Mucosa of stomach (tissue), 1 donor: Measurements from ENCODE around the gene C11orf98.
"Not testable (repeated sequence)": the region's sequence is repeated elsewhere in the genome, so short reads cannot be mapped to it uniquely, and the experiment has no call there.

ENCODE experiments used
- H3K27me3 ChIP-seq: one replicate; pipeline ENCODE4 v1.7.0; 2013; ENCODE audit warnings: mild to moderate bottlenecking, low read length; ENCODE audit not compliant: control insufficient read depth, insufficient read depth
- H3K36me3 ChIP-seq: one replicate; pipeline ENCODE4 v1.7.0; 2013; ENCODE audit warnings: low read length; ENCODE audit not compliant: control insufficient read depth, insufficient read depth
- H3K4me1 ChIP-seq: one replicate; pipeline ENCODE4 v1.7.0; 2013; ENCODE audit warnings: mild to moderate bottlenecking, low read length; ENCODE audit not compliant: control insufficient read depth, insufficient read depth
- H3K4me3 ChIP-seq: one replicate; pipeline ENCODE4 v1.7.0; 2013; ENCODE audit warnings: low read length
- H3K9ac ChIP-seq: one replicate; pipeline ENCODE4 v1.7.0; 2013; ENCODE audit warnings: mild to moderate bottlenecking, low read length, moderate library complexity
- H3K9me3 ChIP-seq: one replicate; pipeline ENCODE4 v1.7.0; 2013; ENCODE audit warnings: mild to moderate bottlenecking, low read length, moderate library complexity; ENCODE audit not compliant: control insufficient read depth
- donor health status: Pancreatic carcinoma.

C11orf98 gene

DNA sequence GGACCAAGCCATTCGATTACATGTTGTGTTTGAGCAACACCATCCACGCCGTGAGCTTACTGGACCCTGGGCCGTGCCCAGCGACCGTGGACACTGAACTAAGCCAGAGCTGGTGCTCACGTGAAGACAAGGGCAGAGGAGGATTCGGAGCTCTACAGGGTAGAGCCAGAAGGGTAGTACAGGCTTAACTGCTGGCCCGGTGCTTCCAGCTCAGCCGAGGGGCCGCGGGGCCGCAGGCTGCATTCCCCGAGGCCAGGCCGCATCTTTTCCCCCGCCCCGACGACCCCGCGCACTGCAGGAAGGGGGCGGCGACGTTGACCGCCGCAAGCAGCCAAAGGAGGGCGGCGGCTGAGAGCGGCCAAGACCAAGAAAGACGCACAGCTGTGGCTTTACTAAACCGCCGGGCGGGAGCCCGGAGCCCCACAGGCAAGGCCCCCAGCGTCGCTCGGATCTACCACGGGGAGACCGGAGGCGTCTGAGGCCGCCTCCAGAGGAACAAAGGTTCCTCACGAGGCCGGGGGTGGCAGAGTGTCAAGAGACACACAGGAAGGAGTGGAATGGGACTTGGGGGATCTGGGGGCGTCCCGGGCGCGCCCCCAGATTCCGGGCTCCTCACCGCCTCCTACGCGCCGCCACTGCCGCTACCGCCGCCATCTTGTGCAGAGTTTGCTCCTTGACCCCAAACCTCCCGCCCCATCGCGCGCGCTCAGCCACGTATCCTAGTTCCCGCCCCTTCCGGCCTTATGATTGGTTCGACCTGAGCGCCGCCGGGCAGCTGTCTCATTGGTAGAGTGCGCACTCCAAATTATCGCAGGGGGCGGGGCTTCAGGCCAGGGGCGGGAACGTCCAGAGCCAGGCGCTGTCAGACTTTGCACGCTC is 18.8 kb downstream of the C11orf98 start, which contains the start of gene GANAB:
GANAB (minus strand) TSS at position 668 of the 879 bp plus-strand sequence; CDS start at position 654, 14 bp downstream.
- Histone ChIP-seq H3K9ac (peak within 1 kb of the TSS; percentile 69), H3K27me3 (no peaks in the 10 kb centered on the region), H3K36me3 (peaks cover 17% of the 10 kb centered on the region), H3K4me1 (peaks cover 13% of the 10 kb centered on the region), H3K4me3 (peak within 1 kb of the TSS; percentile 60), H3K9me3 (no peaks in the 10 kb centered on the region)

DNA sequence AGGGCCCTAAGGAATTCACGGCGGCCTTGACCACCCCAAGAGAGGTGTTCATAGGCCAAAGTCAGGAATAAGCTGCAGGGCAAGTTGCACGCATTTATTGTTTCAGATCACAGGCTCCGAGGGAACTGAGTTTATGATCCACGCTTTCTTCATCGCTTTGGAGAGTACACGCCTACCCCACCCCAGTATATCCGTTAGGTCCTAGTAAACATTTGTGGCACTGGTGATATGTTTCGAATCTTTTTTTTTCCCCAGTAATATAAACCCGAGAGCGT is 19.4 kb downstream of the C11orf98 start:
- H3K4me3 ChIP-seq = peak overlapping the region; percentile 60
- peaks cover 17% of the 10 kb centered on the region for H3K36me3 ChIP-seq
- H3K4me1 ChIP-seq = peaks cover 13% of the 10 kb centered on the region
- H3K27me3 ChIP-seq = no peaks in the 10 kb centered on the region
- H3K9me3 ChIP-seq = no peaks in the 10 kb centered on the region
- H3K9ac ChIP-seq = peak overlapping the region; percentile 69

DNA sequence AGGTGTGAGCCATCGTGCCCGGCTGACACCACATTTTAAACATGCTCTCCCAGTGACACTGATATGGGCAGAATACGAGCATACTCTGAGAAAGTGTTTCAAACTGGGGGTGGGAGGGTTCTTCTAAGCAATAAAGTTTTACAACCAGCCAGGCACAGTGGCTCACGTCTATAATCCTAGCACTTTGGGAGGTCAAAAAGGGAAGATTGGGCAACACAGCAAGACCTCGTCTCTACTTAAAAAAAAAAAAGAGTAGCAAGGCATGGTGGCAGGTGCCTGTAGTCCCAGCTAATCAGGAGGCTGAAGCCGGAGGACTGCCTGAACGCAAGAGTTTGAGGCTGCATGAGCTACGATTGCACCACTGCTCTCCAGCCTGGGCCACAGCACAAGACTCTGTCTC is 20.8 kb downstream of the C11orf98 start:
- peaks cover 14% of the 10 kb centered on the region for H3K36me3 ChIP-seq

DNA sequence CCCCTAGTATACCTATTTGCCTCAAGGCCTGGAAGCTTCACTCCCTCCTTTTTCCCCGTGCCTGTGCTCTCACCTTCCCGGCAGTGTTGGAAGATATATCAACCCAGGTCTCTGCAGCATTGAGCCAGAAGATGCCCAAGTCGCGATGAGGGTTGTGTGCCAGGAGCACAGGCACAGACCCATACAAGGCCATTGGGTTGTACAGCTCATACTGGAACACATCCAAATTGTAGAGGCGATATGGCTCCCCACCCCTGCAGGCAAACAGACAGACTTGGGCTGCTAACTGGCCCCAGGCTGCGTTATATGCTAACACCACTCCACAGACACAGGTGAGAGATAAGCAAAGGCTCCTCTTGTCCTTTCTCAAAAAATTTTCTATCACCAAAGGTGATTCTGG is 32.5 kb downstream of the C11orf98 start:
- no peaks in the 10 kb centered on the region for H3K27me3 ChIP-seq
- no peak overlapping the region for H3K9ac ChIP-seq
- no peak overlapping the region for H3K4me3 ChIP-seq
- peaks cover 14% of the 10 kb centered on the region for H3K4me1 ChIP-seq
- H3K36me3 ChIP-seq = peaks cover 44% of the 10 kb centered on the region
- H3K9me3 ChIP-seq = no peaks in the 10 kb centered on the region

More for the DNA sequence above, 20.8 kb downstream of the C11orf98 start:
- Histone ChIP-seq H3K9ac (no peak overlapping the region), H3K4me3 (no peak overlapping the region), H3K9me3 (no peaks in the 10 kb centered on the region), H3K4me1 (peaks cover 13% of the 10 kb centered on the region), H3K27me3 (no peaks in the 10 kb centered on the region)

DNA sequence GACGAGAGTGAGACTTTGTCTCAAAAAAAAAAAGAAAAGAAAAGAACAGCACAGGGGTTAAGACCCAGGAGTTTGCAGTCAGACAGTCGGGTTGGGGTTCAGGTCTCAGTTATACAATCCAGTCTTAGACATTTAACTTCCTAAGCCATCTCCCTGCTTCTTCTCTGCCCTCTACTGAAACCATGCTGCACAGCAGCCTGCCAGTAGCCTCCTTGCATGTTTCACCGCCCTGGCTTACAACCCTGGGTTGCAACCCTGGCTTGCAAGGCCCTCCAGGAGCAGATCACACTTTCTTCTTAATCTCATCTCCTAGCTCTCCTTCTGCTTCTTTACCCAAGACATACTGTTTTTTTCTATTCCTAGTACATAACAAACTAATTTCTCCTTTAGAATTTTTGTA is 37.3 kb downstream of the C11orf98 start:
- Histone ChIP-seq H3K4me3 (no peak overlapping the region), H3K36me3 (peaks cover 43% of the 10 kb centered on the region), H3K9me3 (no peaks in the 10 kb centered on the region), H3K4me1 (peaks cover 3% of the 10 kb centered on the region), H3K9ac (no peak overlapping the region), H3K27me3 (no peaks in the 10 kb centered on the region)

GRCh38 chr11:62622476-62623089 is 42.4 kb downstream of the C11orf98 start:
- Histone ChIP-seq H3K9me3 (no peaks in the 10 kb centered on the region), H3K9ac (peak overlapping the region; percentile 33), H3K4me1 (peaks cover 6% of the 10 kb centered on the region), H3K4me3 (no peak overlapping the region), H3K27me3 (no peaks in the 10 kb centered on the region), H3K36me3 (peaks cover 18% of the 10 kb centered on the region)

- Histone ChIP-seq H3K9ac (peak within 1 kb of the TSS; percentile 75), H3K27me3 (no peaks in the 10 kb centered on the region)
These were observed 43.2 kb downstream of the C11orf98 start, which contains the start of gene B3GAT3 for GRCh38 chr11:62621567-62622470. B3GAT3 (minus strand) TSS chr11:62621986; CDS start chr11:62621947, 39 bp downstream.

DNA sequence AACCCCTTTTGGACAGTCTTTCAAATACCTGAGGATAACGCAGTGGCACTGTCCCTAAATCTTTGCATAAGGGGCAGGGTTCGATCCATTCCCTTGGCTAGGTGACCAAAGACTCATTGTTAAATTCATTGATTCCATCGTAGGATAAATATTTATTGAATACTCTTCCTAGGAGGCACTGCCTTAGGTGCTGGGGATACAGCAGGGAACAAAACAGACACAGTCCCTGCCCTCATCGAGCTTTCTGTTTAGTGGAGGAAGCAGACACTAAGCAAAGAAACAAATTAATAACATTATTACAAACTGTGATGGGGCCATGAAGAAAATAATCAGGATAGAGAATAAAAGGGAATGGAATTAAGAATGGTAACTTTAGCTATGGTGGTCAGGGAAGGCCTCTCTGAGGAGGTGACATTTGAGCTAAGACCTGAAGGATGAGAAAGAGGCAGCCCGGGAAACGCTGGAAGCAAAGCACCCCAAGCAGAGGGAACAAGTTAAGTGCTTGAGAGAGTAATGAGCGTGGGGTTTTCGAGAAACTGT is 43.9 kb downstream of the C11orf98 start:
- H3K27me3 ChIP-seq = no peaks in the 10 kb centered on the region
- peaks cover 12% of the 10 kb centered on the region for H3K36me3 ChIP-seq
- peak overlapping the region; percentile 75 for H3K9ac ChIP-seq
- H3K9me3 ChIP-seq = no peaks in the 10 kb centered on the region
- H3K4me1 ChIP-seq = peaks cover 6% of the 10 kb centered on the region
- peak overlapping the region; percentile 39 for H3K4me3 ChIP-seq

More at GRCh38 chr11:62621567-62622470, 43.2 kb downstream of the C11orf98 start, which contains the start of gene B3GAT3:
- Histone ChIP-seq H3K4me3 (peak within 1 kb of the TSS; percentile 39), H3K9me3 (no peaks in the 10 kb centered on the region), H3K36me3 (peaks cover 18% of the 10 kb centered on the region), H3K4me1 (peaks cover 6% of the 10 kb centered on the region)

DNA sequence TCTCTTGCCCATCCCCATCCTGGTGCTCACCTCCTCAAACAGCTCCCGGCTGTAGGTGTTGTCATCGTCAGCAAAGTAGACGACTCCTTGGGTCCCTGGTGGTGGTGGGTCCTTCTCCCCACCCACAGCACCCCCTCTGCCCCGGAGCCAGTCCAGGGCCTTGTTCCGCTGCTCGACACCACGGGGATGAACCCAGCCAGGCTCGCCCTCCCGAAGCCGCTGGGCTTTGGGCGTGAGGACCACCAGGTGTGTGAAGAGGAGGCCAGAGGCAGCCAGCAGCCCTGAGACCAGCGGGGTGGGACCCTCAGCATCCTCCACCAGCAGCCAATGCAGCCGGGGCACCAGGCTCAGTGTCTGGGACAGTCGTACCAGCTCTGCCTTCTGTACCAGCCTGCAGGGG is 48.1 kb downstream of the C11orf98 start:
- H3K4me3 ChIP-seq, H3K36me3 ChIP-seq, H3K27me3 ChIP-seq, H3K9me3 ChIP-seq, H3K9ac ChIP-seq: not testable (repeated sequence)
- H3K4me1 ChIP-seq = peaks cover 19% of the 10 kb centered on the region

DNA sequence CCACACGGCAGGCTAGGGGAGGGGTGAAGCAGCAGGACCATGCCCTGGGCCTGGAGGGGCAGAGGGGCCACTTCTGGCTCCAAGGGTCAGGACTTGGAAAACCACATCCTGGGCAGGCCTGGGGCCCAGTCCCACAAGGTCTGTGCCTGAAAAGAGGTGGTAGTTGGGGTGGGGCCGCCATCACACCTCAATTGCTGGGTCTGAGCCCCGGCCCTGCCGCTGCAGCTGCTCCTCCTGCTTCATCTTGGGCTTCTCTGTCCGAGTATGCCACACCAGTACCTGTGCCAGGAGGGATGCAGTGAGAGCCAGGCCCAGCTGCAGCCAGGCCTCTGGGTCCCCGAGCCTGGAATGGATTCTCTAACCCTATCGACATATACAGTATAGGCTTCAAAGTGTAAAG is 49.5 kb downstream of the C11orf98 start:
- H3K4me3 ChIP-seq = no peak overlapping the region
- H3K36me3 ChIP-seq = no peaks in the 10 kb centered on the region
- H3K9ac ChIP-seq = no peak overlapping the region
- H3K9me3 ChIP-seq = no peaks in the 10 kb centered on the region
- H3K27me3 ChIP-seq = no peaks in the 10 kb centered on the region
- peaks cover 32% of the 10 kb centered on the region for H3K4me1 ChIP-seq

- Histone ChIP-seq H3K4me1 (peaks cover 32% of the 10 kb centered on the region), H3K9me3 (no peaks in the 10 kb centered on the region), H3K27me3 (no peaks in the 10 kb centered on the region), H3K9ac (no peak overlapping the region), H3K36me3 (no peaks in the 10 kb centered on the region), H3K4me3 (no peak overlapping the region)
These were observed 50.7 kb downstream of the C11orf98 start for GRCh38 chr11:62614275-62614674.
